MCF 10A (cell line): Measurements from ENCODE around the gene AKR1D1. TPM values are rescaled to one million over a fixed set of nuclear protein-coding genes. Genes with fewer than 3 reads are reported as not detected.

Experiments
- BruUV-seq: library from RNA; stranded (reverse); fragments of 400-500 nt; replicated peaks from 2 replicates; lab custom pipeline; 2021; lab: Mats Ljungman, UMichigan
- CTCF ChIA-PET: fragments of 300-600 bp; sonication (Branson Sonifier 250); formaldehyde crosslinking; extraction: SDS; loops from one replicate; lab custom pipeline; 2021; ENCODE audit warnings: antibody characterized with exemption, inconsistent platforms; lab: Yijun Ruan, JAX
- POLR2A ChIA-PET: fragments of 300-600, 350-650 bp; sonication (Branson Sonifier 250); formaldehyde crosslinking; extraction: SDS; loops from one replicate; lab custom pipeline; 2020; ENCODE audit warnings: antibody characterized with exemption, inconsistent platforms; lab: Yijun Ruan, JAX
- DNase-seq: peaks from one replicate; pipeline ENCODE4 v3.0.0-alpha.2; 2018; ENCODE audit not compliant: unreplicated experiment
- H3K27ac Mint-ChIP-seq: one replicate; pipeline ENCODE4 v1.8.0; 2022; ENCODE audit warnings: mild to moderate bottlenecking, low read depth, mixed read lengths; ENCODE audit not compliant: unreplicated experiment
- H3K27me3 Mint-ChIP-seq: one replicate; pipeline ENCODE4 v1.8.0; 2022; ENCODE audit warnings: mixed read lengths; ENCODE audit not compliant: insufficient read depth, unreplicated experiment
- H3K36me3 Mint-ChIP-seq: one replicate; pipeline ENCODE4 v1.8.0; 2022; ENCODE audit warnings: mild to moderate bottlenecking, moderate library complexity, mixed read lengths; ENCODE audit not compliant: insufficient read depth, unreplicated experiment
- H3K4me1 Mint-ChIP-seq: one replicate; pipeline ENCODE4 v1.8.0; 2022; ENCODE audit warnings: mixed read lengths; ENCODE audit not compliant: insufficient read depth, unreplicated experiment
- H3K4me3 Mint-ChIP-seq: one replicate; pipeline ENCODE4 v1.8.0; 2022; ENCODE audit warnings: mild to moderate bottlenecking, moderate library complexity, mixed read lengths; ENCODE audit not compliant: unreplicated experiment
- H3K9me3 Mint-ChIP-seq: one replicate; pipeline ENCODE4 v1.8.0; 2022; ENCODE audit warnings: mixed read lengths; ENCODE audit not compliant: unreplicated experiment
- intact Hi-C: fragments of 100-400 bp; cut with micrococcal nuclease; formaldehyde crosslinking; loops from 2 replicates; pipeline ENCODE4 v1.14.1; 2022
- total RNA-seq: library from RNA; stranded (reverse); gene quantifications from 2 replicates; pipeline ENCODE4 v1.2.3, GENCODE V29; 2022
- TF ChIP-seq, protein P1 (sequence below): fragments of 200-600 bp; IDR thresholded peaks from one replicate; pipeline ENCODE4 v1.8.0; 2022; ENCODE audit warnings: antibody characterized with exemption, mild to moderate bottlenecking; ENCODE audit not compliant: unreplicated experiment

AKR1D1 gene
- total RNA-seq, 1 experiment from 2014 or later, result not detected

DNA sequence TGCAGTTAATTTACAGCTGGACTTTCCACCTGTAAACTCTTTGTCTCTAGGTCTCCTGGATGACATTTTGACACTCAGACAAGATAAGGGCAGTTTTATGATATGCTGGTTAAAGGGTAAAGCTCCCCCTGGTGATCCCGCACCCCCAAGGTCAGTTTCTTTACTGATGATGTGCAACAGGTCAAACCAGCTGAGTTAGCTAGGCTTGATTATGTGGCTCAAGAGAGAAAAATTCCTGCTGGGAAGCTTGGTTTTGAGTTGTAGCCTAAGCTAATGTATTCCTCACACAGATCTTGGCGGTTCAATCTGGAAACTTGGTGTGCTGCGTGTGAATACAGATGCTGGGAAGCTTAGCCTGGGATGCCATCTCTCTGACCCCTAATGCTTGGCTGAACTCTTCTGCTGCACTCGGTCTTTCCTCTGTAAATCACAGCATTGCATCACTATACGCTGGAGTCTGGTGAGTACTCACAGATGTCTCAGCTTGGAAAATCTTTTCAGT, 11.4 kb upstream of the AKR1D1 start:
- Mint-ChIP-seq H3K27me3 (no peaks in the 10 kb centered on the region), H3K9me3 (no peaks in the 10 kb centered on the region), H3K27ac (no peak overlapping the region), H3K36me3 (peaks cover 7% of the 10 kb centered on the region), H3K4me3 (no peak overlapping the region), H3K4me1 (no peaks in the 10 kb centered on the region)
- BruUV-seq, result no TSS peak
- CTCF ChIA-PET, result no interaction called here
- TF ChIP-seq, protein P1, sequence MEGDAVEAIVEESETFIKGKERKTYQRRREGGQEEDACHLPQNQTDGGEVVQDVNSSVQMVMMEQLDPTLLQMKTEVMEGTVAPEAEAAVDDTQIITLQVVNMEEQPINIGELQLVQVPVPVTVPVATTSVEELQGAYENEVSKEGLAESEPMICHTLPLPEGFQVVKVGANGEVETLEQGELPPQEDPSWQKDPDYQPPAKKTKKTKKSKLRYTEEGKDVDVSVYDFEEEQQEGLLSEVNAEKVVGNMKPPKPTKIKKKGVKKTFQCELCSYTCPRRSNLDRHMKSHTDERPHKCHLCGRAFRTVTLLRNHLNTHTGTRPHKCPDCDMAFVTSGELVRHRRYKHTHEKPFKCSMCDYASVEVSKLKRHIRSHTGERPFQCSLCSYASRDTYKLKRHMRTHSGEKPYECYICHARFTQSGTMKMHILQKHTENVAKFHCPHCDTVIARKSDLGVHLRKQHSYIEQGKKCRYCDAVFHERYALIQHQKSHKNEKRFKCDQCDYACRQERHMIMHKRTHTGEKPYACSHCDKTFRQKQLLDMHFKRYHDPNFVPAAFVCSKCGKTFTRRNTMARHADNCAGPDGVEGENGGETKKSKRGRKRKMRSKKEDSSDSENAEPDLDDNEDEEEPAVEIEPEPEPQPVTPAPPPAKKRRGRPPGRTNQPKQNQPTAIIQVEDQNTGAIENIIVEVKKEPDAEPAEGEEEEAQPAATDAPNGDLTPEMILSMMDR, result no peak
- DNase-seq, result no peak
- POLR2A ChIA-PET, result no interaction called here
- intact Hi-C loops, result no loop called here

DNA sequence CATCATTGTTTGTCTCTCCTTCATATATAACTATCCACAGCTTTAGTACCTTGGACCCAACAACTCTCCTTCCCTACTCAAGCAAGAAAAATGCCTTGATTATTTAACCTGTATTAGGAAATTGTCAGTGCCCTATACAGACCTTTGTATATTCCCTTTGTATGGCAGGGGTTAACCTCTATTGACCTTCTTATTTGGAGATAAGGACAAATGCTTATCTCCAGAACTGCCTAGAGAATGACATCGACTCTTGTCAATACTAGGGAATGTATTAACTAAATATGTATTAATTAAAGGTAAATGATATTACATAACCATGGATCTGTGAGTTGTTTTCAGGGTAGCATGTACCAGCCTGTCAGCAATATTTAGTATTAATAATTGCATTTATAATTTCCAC, 10.4 kb upstream of the AKR1D1 start:
- BruUV-seq, result no TSS peak
- CTCF ChIA-PET, result no interaction called here

DNA sequence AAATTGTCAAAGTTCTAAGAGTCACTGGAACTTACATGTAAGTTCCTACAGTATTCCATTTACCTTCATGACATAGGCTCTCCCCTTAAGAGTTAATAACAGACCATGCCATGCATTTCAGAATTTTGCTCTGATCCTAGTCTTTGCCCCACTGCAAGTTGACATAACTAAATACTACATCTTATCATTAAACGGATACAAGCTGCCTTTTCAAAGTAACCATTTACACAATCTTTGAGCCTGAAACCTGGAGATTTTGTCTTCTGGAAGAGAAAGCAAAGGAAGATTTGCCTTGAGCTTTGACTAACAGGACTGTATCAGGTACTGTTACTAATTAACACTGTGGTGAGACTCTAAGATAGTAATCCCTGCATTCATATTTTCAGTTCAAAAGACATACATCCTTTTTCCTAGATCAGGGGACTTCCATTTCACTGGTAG, 9.3 kb upstream of the AKR1D1 start:
- Mint-ChIP-seq H3K36me3 (no peaks in the 10 kb centered on the region), H3K27ac (no peak overlapping the region), H3K9me3 (no peaks in the 10 kb centered on the region), H3K4me3 (no peak overlapping the region), H3K27me3 (no peaks in the 10 kb centered on the region), H3K4me1 (no peaks in the 10 kb centered on the region)
- TF ChIP-seq, protein P1, result no peak
- ChIA-PET CTCF (interaction anchor here (0.6 kb wide), 1 partner anchor 501 kb away, joined by 3 read pairs; no protein-coding TSS in a partner anchor), POLR2A (no interaction called here)
- no peak for DNase-seq
- intact Hi-C loops, result no loop called here
- BruUV-seq, result no TSS peak

More for the DNA sequence above, 10.4 kb upstream of the AKR1D1 start:
- TF ChIP-seq, protein P1, result no peak
- no peaks in the 10 kb centered on the region for H3K27me3 Mint-ChIP-seq
- H3K4me3 Mint-ChIP-seq, result no peak overlapping the region
- POLR2A ChIA-PET, result interaction anchor here (0.6 kb wide), 1 partner anchor 74 kb away, joined by 4 read pairs; no protein-coding TSS in a partner anchor
- H3K4me1 Mint-ChIP-seq, result no peaks in the 10 kb centered on the region
- no peaks in the 10 kb centered on the region for H3K9me3 Mint-ChIP-seq
- intact Hi-C loops, result no loop called here
- no peak overlapping the region for H3K27ac Mint-ChIP-seq
- peaks cover 5% of the 10 kb centered on the region for H3K36me3 Mint-ChIP-seq
- DNase-seq, result no peak

DNA sequence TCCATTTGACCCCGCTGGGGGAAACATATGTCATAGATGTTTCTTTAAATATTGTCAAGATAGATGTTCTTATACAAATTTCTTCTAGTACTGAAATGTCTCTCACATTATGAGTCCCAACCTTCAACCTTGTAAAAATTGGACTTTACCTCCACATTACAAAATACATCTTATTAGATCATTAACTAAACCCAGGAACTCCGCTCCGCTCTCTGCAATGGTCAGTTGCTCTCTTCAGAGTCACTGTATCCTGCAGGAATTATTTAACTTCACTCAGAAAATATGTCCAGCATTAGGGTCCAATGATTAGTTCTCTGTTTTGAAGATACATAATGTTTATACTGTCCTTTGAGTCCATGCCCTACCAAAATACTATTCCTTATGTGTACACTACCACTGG, 8.5 kb upstream of the AKR1D1 start:
- Mint-ChIP-seq H3K4me1 (no peaks in the 10 kb centered on the region), H3K36me3 (no peaks in the 10 kb centered on the region), H3K27me3 (no peaks in the 10 kb centered on the region), H3K27ac (no peak overlapping the region), H3K9me3 (no peaks in the 10 kb centered on the region), H3K4me3 (no peak overlapping the region)
- ChIA-PET CTCF (interaction anchor here (0.6 kb wide), 1 partner anchor 501 kb away, joined by 3 read pairs; no protein-coding TSS in a partner anchor), POLR2A (no interaction called here)
- DNase-seq, result no peak
- intact Hi-C loops, result no loop called here
- BruUV-seq, result no TSS peak
- TF ChIP-seq, protein P1, result no peak
